ENCODE results near the gene REPIN1.

Gene REPIN1

GRCh38 chr7:150421831-150422230 is 53.2 kb downstream of the REPIN1 start:
- ATAC-seq (no peak), DNase-seq (ENCODE audit: low spot score in 2 of 2) (no peak)
- Mint-ChIP-seq H3K9me3 (no peaks in the 10 kb centered on the region), H3K4me3 (no peak overlapping the region), H3K4me1 (peaks cover 8% of the 10 kb centered on the region), H3K27ac (no peak overlapping the region), H3K36me3 (no peaks in the 10 kb centered on the region)
